DOHH2 (cell line): ENCODE measurements around the gene TIGD1.

ENCODE experiments used
- H3F3A ChIP-seq: fragments of 200-600 bp; sonication (generic), shearing (Covaris generic); 2 replicates; pipeline ENCODE4 v1.6.0; 2016; ENCODE audit warnings: antibody characterized with exemption, mild to moderate bottlenecking; ENCODE audit not compliant: control insufficient read depth, insufficient read depth
- H3K27ac ChIP-seq: fragments of 200-600 bp; sonication (generic); 2 replicates; pipeline ENCODE4 v1.5.1; 2014; ENCODE audit warnings: low read depth, mild to moderate bottlenecking, low read length, moderate library complexity
- H3K27me3 ChIP-seq: fragments of 200-600 bp; sonication (generic); 2 replicates; pipeline ENCODE4 v1.6.1; 2014; ENCODE audit warnings: mild to moderate bottlenecking, low read length, mixed read lengths; ENCODE audit not compliant: control insufficient read depth
- H3K36me3 ChIP-seq: fragments of 200-600 bp; sonication (generic); 2 replicates; pipeline ENCODE4 v1.6.1; 2014; ENCODE audit warnings: mild to moderate bottlenecking, low read length, moderate library complexity, mixed read lengths; ENCODE audit not compliant: control insufficient read depth
- H3K4me1 ChIP-seq: fragments of 200-600 bp; sonication (generic); 2 replicates; pipeline ENCODE4 v1.6.1; 2014; ENCODE audit warnings: mild to moderate bottlenecking, low read length, mixed read lengths; ENCODE audit not compliant: control insufficient read depth
- H3K4me2 ChIP-seq: fragments of 200-600 bp; sonication (generic); 2 replicates; pipeline ENCODE4 v1.6.0; 2014; ENCODE audit warnings: mild to moderate bottlenecking, low read length, moderate library complexity
- H3K4me3 ChIP-seq: fragments of 200-600 bp; sonication (generic); 2 replicates; pipeline ENCODE4 v1.5.1; 2014; ENCODE audit warnings: mild to moderate bottlenecking, low read length, mixed read lengths
- H3K79me2 ChIP-seq: fragments of 200-600 bp; sonication (generic); 2 replicates; pipeline ENCODE4 v1.6.1; 2014; ENCODE audit warnings: mild to moderate bottlenecking, low read length, mixed read lengths; ENCODE audit not compliant: control insufficient read depth
- H3K9me2 ChIP-seq: fragments of 200-600 bp; sonication (generic); replicated peaks from 2 replicates; pipeline ENCODE4 v1.6.1; 2014; ENCODE audit warnings: mild to moderate bottlenecking, low read length, mixed read lengths; ENCODE audit not compliant: control insufficient read depth
- H3K9me3 ChIP-seq: fragments of 200-600 bp; sonication (generic); 2 replicates; pipeline ENCODE4 v1.6.1; 2014; ENCODE audit warnings: antibody characterized with exemption, low read length, mixed read lengths; ENCODE audit not compliant: control insufficient read depth, insufficient read depth
- H4K20me1 ChIP-seq: fragments of 200-600 bp; sonication (generic); 2 replicates; pipeline ENCODE4 v1.6.0; 2014; ENCODE audit warnings: low read depth, mild to moderate bottlenecking, antibody characterized with exemption, low read length, moderate library complexity; ENCODE audit not compliant: control insufficient read depth, insufficient read depth
- CTCF ChIP-seq: fragments of 200-600 bp; sonication (generic); IDR thresholded peaks from one replicate; pipeline ENCODE4 v1.5.1; 2014; ENCODE audit warnings: antibody characterized with exemption, mild to moderate bottlenecking, low read depth, low read length; ENCODE audit not compliant: poor library complexity, severe bottlenecking
- EZH2phosphoT487 ChIP-seq: fragments of 200-600 bp; sonication (generic); IDR thresholded peaks from 2 replicates; pipeline ENCODE4 v1.6.1; 2017; ENCODE audit warnings: borderline replicate concordance, mild to moderate bottlenecking, antibody characterized with exemption, low read length, moderate library complexity, mixed read lengths

The TIGD1 gene

GRCh38 chr2:232525199-232525598, 25.2 kb downstream of the TIGD1 start:
- Histone ChIP-seq H3K79me2 (no peaks in the 10 kb centered on the region), H3K9me3 (no peaks in the 10 kb centered on the region), H3K27me3 (peaks cover 24% of the 10 kb centered on the region), H3K36me3 (no peaks in the 10 kb centered on the region), H3K27ac (no peak overlapping the region), H4K20me1 (no peaks in the 10 kb centered on the region), H3K9me2 (no peaks in the 10 kb centered on the region), H3K4me2 (no peak overlapping the region), H3K4me3 (no peak overlapping the region), H3F3A (0 out of 2 replicates have a peak, but pooled peaks cover 2% of the 10 kb centered on the region), H3K4me1 (peaks cover 42% of the 10 kb centered on the region)
- TF ChIP-seq EZH2phosphoT487 (no peak), CTCF (no peak)

GRCh38 chr2:232524771-232525170, 25.6 kb downstream of the TIGD1 start:
- Histone ChIP-seq H3K36me3 (no peaks in the 10 kb centered on the region), H3K9me2 (no peaks in the 10 kb centered on the region), H3K27me3 (peaks cover 24% of the 10 kb centered on the region), H4K20me1 (no peaks in the 10 kb centered on the region), H3K4me1 (peaks cover 37% of the 10 kb centered on the region), H3K79me2 (no peaks in the 10 kb centered on the region), H3K27ac (no peak overlapping the region), H3K4me3 (no peak overlapping the region), H3K4me2 (peak overlapping the region; percentile 62), H3K9me3 (no peaks in the 10 kb centered on the region), H3F3A (0 out of 2 replicates have a peak, but pooled peaks cover 2% of the 10 kb centered on the region)
- TF ChIP-seq CTCF (no peak), EZH2phosphoT487 (no peak)

- peaks cover 29% of the 10 kb centered on the region for H3K4me1 ChIP-seq
- no peaks in the 10 kb centered on the region for H3K36me3 ChIP-seq
- peak overlapping the region; percentile 58 for H3K4me3 ChIP-seq
- H3K27ac ChIP-seq, result no peak overlapping the region
- peaks cover 24% of the 10 kb centered on the region for H3K27me3 ChIP-seq
- H3F3A ChIP-seq, result no peaks in the 10 kb centered on the region
- no peaks in the 10 kb centered on the region for H3K9me3 ChIP-seq
- H3K9me2 ChIP-seq, result no peaks in the 10 kb centered on the region
- H3K79me2 ChIP-seq, result no peaks in the 10 kb centered on the region
- H3K4me2 ChIP-seq, result peak overlapping the region; percentile 62
- TF ChIP-seq CTCF, result peak; percentile 73
- TF ChIP-seq EZH2phosphoT487, result 0 out of 2 replicates have a peak, but pooled peaks have one; percentile 37
- H4K20me1 ChIP-seq, result no peaks in the 10 kb centered on the region
Measured at GRCh38 chr2:232523682-232524597, 26.4 kb downstream of the TIGD1 start.
